ENCODE results near the gene CDK1.

The CDK1 gene

DNA sequence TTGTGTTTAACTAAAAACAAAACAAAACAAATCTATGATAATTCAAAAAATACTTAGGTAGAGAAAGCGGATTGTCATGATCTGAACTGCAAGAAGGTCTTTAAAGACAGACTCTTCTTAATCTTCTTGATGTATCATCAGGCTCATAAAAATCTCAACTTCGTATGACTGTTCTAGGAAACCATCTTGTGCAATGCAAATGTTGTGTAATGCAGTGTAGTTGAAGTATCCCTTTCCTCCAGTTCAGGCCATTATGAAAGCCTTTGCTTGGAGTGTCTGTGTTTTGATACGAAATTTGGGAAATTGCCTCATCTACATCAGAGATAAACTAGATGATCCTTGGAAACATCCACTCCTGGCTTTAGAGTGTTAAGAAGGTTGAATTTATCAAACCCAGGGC, 30.9 kb downstream of the CDK1 start:
- H3K4me3 ChIP-seq (ENCODE audit: low read depth, low read length): no peak overlapping the region
- TF ChIP-seq CTCF (IDR thresholded peaks at IDR 0.05; ENCODE audit: low read depth, low read length): no peak

DNA sequence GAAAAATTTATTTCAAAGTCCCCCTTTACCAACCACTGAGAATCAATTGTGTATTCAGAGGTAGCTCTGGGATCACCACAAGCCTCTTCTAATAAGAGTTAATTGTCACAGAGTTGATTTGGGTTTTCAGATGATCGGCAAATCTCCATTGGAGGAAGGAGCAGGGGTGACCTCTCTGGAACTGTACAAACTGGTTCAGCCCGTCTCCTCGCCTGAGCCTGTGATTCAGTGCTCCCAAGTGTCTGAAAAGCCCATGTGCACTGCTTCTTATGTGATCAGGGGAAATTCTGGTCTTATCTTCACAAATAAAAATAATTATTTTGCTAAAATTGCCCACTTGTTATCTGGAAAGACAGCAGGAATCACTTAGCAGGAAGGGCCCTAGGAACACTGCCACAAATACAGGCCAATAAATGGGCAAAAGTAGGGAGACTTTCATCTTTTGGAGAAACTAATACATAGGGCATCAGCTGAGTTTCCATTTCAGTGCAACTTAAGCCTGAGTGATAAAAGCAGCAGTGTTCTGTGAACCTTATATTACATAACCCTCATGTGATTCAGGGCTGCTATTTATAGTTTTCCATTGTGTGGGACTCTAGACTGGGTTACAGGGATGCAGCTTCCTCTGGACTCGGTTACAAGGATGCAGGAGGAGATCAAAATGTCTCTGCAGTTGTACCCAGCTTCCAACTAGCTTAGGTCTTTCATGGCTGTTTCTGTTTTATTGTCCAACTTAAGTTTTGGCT, 32.3 kb downstream of the CDK1 start:
- TF ChIP-seq CTCF (IDR thresholded peaks at IDR 0.05; ENCODE audit: low read depth, low read length): no peak

DNA sequence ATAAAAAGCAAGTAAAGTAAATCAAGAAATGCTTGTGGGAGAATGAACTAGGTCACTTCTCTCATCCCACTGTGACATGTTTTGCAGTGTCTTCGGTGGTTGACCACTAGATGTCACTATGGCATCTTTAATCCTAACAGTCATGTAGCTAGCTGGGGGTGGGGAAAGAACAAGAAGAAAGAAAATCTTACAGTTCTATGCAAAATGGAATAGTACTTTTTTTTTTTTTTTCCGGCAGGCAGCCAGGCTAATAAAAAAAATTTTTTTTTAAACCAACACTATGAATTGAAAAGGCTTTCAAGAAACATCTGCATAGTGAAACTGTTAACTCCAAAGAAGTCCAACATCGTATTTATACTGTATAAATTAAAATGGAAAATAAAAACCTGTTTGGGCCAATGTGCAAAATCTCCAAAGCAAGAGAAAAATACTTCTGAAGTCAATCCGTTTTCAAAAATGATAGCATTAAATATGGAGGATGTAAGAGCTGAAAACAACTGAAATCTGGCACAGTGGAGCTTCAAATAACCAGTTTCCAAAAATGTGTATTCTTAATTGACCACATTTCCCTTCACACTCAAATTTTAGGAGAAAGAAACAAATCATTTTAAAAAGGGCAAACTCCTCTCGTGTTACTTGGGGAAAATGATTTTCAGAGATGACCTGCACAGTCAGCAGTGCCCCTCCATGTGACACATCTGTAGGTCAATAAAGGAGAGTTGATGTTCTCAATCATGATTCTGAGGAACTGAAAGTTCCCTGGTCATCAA, 38.5 kb downstream of the CDK1 start:
- H3K4me3 ChIP-seq (ENCODE audit: low read depth, low read length): no peak overlapping the region
- TF ChIP-seq CTCF (IDR thresholded peaks at IDR 0.05; ENCODE audit: low read depth, low read length): peak; percentile 55

More for the DNA sequence above, 32.3 kb downstream of the CDK1 start:
- H3K4me3 ChIP-seq (ENCODE audit: low read depth, low read length): no peak overlapping the region

- TF ChIP-seq CTCF (IDR thresholded peaks at IDR 0.05; ENCODE audit: low read depth, low read length): no peak
- no peak overlapping the region for H3K4me3 ChIP-seq (ENCODE audit: low read depth, low read length)
Observed at GRCh38 chr10:60817398-60817805, 39.1 kb downstream of the CDK1 start.

DNA sequence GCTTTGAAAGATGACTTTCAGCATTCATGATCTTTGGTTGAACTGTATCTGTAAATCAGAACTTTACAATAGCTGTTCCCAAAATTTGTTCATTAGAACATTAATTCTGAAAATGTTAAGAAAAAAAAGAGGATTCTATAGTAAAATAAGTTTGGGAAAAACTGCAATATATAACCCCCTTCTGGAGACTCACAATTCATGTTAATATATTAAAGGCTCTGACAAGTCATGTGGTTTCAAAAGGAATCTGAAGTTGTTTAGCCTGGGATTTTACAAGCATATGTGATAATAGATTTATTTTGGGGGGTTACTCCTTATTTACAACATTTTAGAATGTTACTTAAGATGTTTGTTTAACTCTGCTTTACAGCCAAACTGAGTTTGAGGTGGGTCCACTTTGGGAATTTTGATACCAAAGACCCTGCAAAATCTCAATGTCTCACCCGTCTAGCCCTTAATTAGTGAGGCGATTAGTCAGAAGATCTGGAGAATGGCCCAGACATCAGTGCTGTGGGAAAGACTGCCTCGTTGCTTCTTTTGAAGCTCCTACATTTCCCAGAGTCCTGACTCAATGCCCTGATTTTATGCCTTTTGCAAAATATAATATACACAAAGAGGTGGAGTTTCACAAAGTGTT, 40.0 kb downstream of the CDK1 start:
- no peak overlapping the region for H3K4me3 ChIP-seq (ENCODE audit: low read depth, low read length)
- no peak for TF ChIP-seq CTCF (IDR thresholded peaks at IDR 0.05; ENCODE audit: low read depth, low read length)

DNA sequence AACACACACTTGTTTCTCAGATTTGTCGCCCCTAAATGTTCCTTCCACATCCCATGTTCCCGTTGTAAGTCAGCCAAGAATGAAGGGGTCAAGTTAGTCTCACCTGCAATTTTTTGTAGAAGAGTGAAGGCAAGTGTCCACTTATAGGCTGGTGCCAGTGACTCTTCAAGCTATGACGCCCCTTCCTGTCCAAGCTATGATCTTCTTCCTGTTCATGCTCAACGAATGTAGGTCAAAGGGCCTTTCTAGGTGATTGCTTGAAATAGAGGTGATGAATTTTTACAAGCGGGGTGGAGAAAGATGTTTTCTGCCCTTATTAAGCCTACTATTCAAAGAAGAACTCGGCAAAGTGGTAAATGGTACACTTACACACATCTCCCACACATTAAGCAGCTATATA, 41.0 kb downstream of the CDK1 start:
- no peak for TF ChIP-seq CTCF (IDR thresholded peaks at IDR 0.05; ENCODE audit: low read depth, low read length)

More for the DNA sequence above, 41.0 kb downstream of the CDK1 start:
- H3K4me3 ChIP-seq (ENCODE audit: low read depth, low read length): no peak overlapping the region
